ENCODE data around the gene TSPAN33.
A peak's percentile ranks its signal among the peaks of the same experiment; 100 is the strongest.

The TSPAN33 gene

DNA sequence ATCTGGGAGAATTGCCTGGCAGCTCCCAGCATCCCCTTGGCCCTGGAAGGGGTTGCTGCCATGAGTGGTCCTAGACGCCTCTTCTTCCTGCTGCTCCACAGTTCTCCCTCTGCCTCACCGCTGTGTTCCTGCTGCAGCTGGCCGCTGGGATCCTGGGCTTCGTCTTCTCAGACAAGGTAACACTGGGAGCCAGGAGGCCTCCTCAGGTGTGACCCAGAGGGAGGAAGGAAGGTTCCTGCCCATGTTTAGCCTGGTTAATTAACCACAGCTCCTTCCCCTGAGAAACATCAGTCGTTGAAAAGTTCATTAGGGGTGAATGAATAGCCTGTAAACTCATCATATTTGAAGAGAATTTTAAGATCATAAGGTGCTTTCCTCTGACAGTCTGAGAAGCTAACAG lies 18.2 kb downstream of the TSPAN33 start:
- TF ChIP-seq, protein P1, sequence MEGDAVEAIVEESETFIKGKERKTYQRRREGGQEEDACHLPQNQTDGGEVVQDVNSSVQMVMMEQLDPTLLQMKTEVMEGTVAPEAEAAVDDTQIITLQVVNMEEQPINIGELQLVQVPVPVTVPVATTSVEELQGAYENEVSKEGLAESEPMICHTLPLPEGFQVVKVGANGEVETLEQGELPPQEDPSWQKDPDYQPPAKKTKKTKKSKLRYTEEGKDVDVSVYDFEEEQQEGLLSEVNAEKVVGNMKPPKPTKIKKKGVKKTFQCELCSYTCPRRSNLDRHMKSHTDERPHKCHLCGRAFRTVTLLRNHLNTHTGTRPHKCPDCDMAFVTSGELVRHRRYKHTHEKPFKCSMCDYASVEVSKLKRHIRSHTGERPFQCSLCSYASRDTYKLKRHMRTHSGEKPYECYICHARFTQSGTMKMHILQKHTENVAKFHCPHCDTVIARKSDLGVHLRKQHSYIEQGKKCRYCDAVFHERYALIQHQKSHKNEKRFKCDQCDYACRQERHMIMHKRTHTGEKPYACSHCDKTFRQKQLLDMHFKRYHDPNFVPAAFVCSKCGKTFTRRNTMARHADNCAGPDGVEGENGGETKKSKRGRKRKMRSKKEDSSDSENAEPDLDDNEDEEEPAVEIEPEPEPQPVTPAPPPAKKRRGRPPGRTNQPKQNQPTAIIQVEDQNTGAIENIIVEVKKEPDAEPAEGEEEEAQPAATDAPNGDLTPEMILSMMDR (conservative IDR thresholded peaks at IDR 0.05; ENCODE audit: low read depth, low read length), result no peak
- DNase-seq (ENCODE audit: low read depth), result no peak
- no peak overlapping the region for H3K4me3 ChIP-seq (ENCODE audit: low read length)

DNA sequence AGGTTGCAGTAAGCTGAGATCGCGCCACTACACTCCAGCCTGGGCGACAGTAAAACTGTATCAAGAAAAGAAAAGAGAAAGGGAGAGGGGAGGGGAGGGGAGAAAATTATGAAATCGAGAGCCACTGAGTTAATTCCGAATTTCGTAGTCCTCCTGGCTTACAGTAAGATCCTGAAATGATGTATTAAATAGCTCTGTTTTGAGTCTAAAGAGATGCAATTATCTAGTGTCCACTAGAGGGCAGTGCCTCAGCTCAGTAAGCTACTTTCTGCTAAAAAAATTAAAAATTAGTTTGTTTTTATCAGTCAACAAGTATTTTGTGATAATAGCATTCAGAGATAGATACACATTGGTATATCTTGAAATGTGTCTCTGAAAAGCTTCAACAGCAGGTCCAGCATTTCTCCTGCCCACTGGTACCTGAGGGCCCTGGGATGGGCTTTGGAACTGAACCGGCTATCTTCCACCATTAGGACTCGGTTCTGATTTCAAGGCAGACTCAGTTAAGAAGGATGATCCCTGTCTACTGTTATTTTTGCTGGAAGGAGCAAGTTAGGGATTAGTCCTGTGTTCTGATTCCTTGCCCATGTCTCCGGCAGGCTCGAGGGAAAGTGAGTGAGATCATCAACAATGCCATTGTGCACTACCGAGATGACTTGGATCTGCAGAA lies 19.5 kb downstream of the TSPAN33 start:
- no peak overlapping the region for H3K4me3 ChIP-seq (ENCODE audit: low read length)
- DNase-seq (ENCODE audit: low read depth), result peak; percentile 26
- TF ChIP-seq, protein P1 (conservative IDR thresholded peaks at IDR 0.05; ENCODE audit: low read depth, low read length), result peak; percentile 83

DNA sequence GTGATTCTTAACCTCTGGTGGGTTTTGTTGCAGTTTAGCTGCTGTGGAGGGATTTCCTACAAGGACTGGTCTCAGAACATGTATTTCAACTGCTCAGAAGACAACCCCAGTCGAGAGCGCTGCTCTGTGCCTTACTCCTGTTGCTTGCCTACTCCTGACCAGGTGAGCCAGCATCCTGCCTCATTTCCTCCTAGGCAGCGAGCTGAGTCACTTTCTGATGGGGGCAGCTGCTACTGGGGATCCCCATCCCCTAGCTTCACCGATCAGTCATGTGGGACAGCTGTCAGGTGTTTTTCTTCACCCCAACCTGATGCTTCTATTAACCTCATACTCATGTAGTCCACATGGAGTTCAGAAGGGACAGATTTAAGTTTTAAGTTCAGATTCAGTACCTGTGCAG lies 22.2 kb downstream of the TSPAN33 start:
- H3K4me3 ChIP-seq (ENCODE audit: low read length), result no peak overlapping the region
- TF ChIP-seq, protein P1 (conservative IDR thresholded peaks at IDR 0.05; ENCODE audit: low read depth, low read length), result no peak
- no peak for DNase-seq (ENCODE audit: low read depth)

DNA sequence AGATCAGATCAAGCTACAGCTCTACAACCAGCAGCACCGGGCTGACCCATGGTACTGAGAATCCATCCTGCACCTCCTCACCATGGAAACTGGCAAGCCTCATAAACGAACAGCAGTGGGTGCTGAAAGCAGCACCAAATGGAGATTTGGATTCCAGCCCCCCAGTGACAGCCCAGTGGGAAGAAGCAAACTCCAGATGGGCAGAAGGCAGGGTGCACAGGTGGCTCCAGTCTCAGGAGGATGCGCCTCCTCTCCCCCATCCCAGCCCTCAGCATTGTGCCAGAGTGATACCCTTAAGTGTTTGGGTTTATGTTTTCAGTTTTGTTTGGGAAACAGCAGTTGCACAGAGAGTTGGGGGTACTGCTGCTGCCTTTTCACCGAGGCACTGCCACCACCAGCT lies 23.3 kb downstream of the TSPAN33 start:
- TF ChIP-seq, protein P1 (conservative IDR thresholded peaks at IDR 0.05; ENCODE audit: low read depth, low read length), result no peak
- DNase-seq (ENCODE audit: low read depth), result no peak
- H3K4me3 ChIP-seq (ENCODE audit: low read length), result no peak overlapping the region

DNA sequence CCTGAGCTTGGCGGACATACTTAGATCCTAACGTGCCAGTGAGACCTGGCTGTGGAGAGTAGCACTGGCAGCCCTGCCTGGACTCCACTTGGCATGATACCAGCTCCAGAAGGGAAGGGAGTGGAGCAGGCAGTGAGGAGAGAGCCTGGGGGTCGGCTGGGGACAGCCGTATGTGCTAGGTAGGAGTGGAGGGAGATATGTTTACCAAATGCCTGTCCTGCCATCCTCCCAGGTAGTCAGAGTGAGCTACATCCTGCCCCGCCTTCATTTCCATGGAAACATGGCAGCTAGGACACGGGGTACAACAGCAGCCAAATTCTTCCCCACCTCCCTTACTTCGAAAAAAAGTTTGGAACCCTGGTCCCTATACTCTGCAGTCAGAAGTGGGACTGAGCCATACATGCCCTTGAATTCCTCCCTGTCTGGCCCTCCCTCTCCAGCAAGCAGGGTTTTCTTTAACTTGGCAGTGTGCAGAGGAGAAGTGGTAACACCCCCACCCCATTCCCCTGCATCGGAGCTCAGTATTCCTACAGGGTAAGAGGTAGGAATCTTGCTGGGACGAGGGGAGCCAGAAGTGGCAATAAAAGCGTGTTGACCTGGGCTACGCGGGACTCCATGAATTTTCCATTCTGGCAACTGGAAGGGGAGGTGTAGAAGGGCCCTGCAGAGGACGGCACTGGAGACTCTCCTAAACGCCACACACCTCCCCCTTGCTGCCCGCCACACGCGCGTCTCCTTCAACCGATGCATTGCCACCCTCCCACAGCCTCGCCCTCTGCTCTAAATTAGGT lies 23.9 kb downstream of the TSPAN33 start:
- TF ChIP-seq, protein P1 (conservative IDR thresholded peaks at IDR 0.05; ENCODE audit: low read depth, low read length), result no peak
- DNase-seq (ENCODE audit: low read depth), result no peak
- peak overlapping the region; percentile 32 for H3K4me3 ChIP-seq (ENCODE audit: low read length)

DNA sequence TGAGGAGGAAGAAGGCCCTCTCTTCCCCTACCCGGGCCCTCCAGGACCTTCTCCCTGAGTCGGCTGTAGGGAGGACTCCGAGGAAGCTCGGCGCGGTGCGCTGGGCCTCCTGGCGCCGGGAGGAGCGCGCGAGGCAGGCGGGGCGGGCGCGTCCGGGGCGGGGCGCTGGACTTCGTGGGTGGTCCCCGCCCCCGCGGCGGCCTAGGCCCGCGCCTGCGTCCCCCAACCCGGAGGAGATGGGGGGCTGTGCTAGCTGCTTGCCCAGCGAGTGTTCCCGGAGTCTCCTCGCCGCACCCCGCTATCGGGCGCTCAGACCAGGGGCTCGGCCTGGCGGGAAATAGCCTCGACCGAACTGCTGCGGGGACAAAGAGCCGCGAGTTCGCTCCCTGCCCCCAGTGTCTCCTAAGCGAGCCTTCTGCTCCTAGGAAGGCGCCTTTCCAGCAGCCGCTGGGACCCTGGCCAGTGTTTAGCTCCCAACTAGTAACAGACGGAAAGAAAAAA lies 24.7 kb downstream of the TSPAN33 start:
- DNase-seq (ENCODE audit: low read depth), result no peak
- TF ChIP-seq, protein P1 (conservative IDR thresholded peaks at IDR 0.05; ENCODE audit: low read depth, low read length), result no peak
- H3K4me3 ChIP-seq (ENCODE audit: low read length), result peak overlapping the region; percentile 49
